Endothelial cell (in vitro differentiated cells): ENCODE results near the gene NACA2. TPM values are rescaled to one million over a fixed set of nuclear protein-coding genes. Genes with fewer than 3 reads are reported as not detected.

Source experiments
- DNase-seq: peaks from one replicate; pipeline ENCODE4 v3.0.0; 2021; ENCODE audit warnings: low spot score
- H3K27ac Mint-ChIP-seq: one replicate; pipeline ENCODE4 v1.8.0; 2021; ENCODE audit warnings: mixed read lengths, inconsistent platforms; ENCODE audit not compliant: unreplicated experiment
- H3K27me3 Mint-ChIP-seq: one replicate; pipeline ENCODE4 v1.8.0; 2021; ENCODE audit warnings: mild to moderate bottlenecking, moderate library complexity, mixed read lengths, inconsistent platforms; ENCODE audit not compliant: unreplicated experiment
- H3K36me3 Mint-ChIP-seq: one replicate; pipeline ENCODE4 v1.8.0; 2021; ENCODE audit warnings: mild to moderate bottlenecking, low read depth, mixed read lengths, inconsistent platforms; ENCODE audit not compliant: unreplicated experiment
- H3K4me1 Mint-ChIP-seq: one replicate; pipeline ENCODE4 v1.8.0; 2021; ENCODE audit warnings: mild to moderate bottlenecking, mixed read lengths, inconsistent platforms; ENCODE audit not compliant: unreplicated experiment
- H3K4me3 Mint-ChIP-seq: one replicate; pipeline ENCODE4 v1.8.0; 2021; ENCODE audit warnings: mild to moderate bottlenecking, mixed read lengths, inconsistent platforms; ENCODE audit not compliant: unreplicated experiment
- H3K9me3 Mint-ChIP-seq: one replicate; pipeline ENCODE4 v1.8.0; 2021; ENCODE audit warnings: mixed read lengths, inconsistent platforms; ENCODE audit not compliant: unreplicated experiment
- total RNA-seq: library from RNA; stranded (reverse); fragmentation: NEBNext Ultra II Directional; extraction: Animal tissue kit (Norgen Biotek cat#: 25700); gene quantifications from one replicate; pipeline ENCODE4 v1.2.1, GENCODE V29; 2021; ENCODE audit not compliant: unreplicated experiment
- TF ChIP-seq, protein P1 (sequence below): fragments of 200-600 bp; sonication (generic); IDR thresholded peaks from one replicate; pipeline ENCODE4 v1.5.0; 2021; ENCODE audit warnings: antibody characterized with exemption; ENCODE audit not compliant: unreplicated experiment

Gene NACA2
- total RNA-seq, 1 donor from 2014 or later = not detected

DNA sequence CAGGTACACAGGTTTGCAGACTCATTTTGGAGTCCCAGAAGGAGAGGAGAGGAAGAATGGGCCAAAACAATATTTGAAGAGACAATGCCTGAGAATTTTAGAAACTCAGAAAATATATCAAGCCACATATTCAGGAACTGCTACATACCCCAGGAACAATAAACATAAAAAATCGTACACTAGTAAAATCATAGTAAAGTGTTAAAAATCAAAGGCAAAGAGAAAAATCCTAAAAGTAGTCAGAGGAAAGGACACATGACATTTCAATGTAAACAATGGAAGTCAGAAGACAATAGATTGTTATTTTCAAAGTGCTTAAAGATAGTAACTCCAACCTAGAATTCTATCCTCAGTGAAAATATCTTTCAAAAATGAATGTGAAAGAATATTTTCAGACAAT lies 28.5 kb upstream of the NACA2 start:
- H3K4me1 Mint-ChIP-seq = no peaks in the 10 kb centered on the region
- H3K4me3 Mint-ChIP-seq = no peak overlapping the region
- H3K9me3 Mint-ChIP-seq = peaks cover 11% of the 10 kb centered on the region

DNA sequence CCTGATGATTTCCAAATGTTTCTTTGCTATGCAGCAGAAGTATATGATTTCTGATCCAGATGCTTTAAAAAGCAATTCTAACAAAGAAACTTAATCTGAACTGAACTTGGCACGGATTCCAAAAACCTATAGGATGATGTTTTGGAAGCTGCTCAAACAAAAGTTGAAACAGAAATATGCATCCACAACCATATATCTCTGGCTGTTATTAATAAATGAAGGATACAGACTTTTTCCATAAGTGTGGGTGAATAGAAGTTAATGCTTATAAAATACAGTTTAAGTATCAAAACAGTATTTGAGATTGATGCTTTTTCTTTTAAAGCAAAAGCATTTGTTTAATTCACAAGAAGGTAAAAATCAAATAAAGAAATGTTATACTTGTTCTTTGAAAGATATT lies 27.9 kb upstream of the NACA2 start:
- Mint-ChIP-seq H3K4me3 (no peak overlapping the region), H3K36me3 (no peaks in the 10 kb centered on the region), H3K4me1 (no peaks in the 10 kb centered on the region), H3K27ac (no peak overlapping the region), H3K9me3 (peaks cover 11% of the 10 kb centered on the region), H3K27me3 (no peaks in the 10 kb centered on the region)
- TF ChIP-seq, protein P1, sequence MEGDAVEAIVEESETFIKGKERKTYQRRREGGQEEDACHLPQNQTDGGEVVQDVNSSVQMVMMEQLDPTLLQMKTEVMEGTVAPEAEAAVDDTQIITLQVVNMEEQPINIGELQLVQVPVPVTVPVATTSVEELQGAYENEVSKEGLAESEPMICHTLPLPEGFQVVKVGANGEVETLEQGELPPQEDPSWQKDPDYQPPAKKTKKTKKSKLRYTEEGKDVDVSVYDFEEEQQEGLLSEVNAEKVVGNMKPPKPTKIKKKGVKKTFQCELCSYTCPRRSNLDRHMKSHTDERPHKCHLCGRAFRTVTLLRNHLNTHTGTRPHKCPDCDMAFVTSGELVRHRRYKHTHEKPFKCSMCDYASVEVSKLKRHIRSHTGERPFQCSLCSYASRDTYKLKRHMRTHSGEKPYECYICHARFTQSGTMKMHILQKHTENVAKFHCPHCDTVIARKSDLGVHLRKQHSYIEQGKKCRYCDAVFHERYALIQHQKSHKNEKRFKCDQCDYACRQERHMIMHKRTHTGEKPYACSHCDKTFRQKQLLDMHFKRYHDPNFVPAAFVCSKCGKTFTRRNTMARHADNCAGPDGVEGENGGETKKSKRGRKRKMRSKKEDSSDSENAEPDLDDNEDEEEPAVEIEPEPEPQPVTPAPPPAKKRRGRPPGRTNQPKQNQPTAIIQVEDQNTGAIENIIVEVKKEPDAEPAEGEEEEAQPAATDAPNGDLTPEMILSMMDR = no peak
- DNase-seq = no peak

More for the DNA sequence above, 28.5 kb upstream of the NACA2 start:
- Mint-ChIP-seq H3K27ac (no peak overlapping the region), H3K27me3 (no peaks in the 10 kb centered on the region), H3K36me3 (no peaks in the 10 kb centered on the region)
- TF ChIP-seq, protein P1 = no peak
- DNase-seq = no peak

DNA sequence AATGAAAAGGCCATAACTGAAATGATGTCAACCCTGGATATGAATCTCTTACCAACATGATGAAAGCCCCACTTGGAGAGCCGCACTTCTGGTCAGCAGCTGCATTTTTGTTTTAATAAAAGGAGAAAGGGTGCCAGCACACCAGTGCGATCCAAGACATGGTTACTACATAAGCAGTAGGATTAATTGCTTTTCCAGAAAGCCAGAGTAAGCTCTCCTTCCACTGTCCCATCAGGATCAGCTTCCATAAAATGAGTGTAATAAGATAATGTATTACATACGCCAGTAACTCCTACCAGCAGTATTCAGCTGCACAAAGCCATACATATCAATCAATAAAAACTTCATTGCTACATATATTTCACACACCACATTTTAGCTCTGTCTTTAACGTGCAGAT lies 26.3 kb upstream of the NACA2 start:
- H3K27me3 Mint-ChIP-seq = no peaks in the 10 kb centered on the region
- no peaks in the 10 kb centered on the region for H3K36me3 Mint-ChIP-seq
- no peak overlapping the region for H3K27ac Mint-ChIP-seq
- H3K4me3 Mint-ChIP-seq = no peak overlapping the region
- H3K9me3 Mint-ChIP-seq = peaks cover 11% of the 10 kb centered on the region
- H3K4me1 Mint-ChIP-seq = no peaks in the 10 kb centered on the region
- no peak for DNase-seq
- TF ChIP-seq, protein P1 = no peak

DNA sequence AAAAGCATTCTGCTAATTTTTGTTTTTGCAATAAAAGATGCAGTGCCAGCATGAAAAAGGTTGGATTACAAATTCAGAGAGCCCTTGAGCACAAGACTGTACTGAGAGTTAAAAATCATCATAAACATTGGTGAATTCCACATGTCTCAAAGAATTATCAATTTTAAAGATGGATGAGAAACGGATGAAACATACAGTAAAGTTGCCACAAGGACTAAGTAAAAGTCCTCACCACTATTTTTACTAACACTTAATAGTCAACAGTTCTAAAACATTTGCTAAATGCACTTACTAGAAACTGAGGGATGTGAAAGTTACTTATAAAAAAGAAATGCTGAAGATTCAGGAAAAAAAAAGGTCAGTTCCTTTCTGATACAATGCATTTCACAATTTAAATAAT lies 25.8 kb upstream of the NACA2 start:
- TF ChIP-seq, protein P1 = no peak
- DNase-seq = no peak
- H3K9me3 Mint-ChIP-seq = peaks cover 11% of the 10 kb centered on the region
- H3K36me3 Mint-ChIP-seq = no peaks in the 10 kb centered on the region
- H3K27ac Mint-ChIP-seq = no peak overlapping the region
- H3K27me3 Mint-ChIP-seq = no peaks in the 10 kb centered on the region
- H3K4me1 Mint-ChIP-seq = no peaks in the 10 kb centered on the region
- H3K4me3 Mint-ChIP-seq = no peak overlapping the region

DNA sequence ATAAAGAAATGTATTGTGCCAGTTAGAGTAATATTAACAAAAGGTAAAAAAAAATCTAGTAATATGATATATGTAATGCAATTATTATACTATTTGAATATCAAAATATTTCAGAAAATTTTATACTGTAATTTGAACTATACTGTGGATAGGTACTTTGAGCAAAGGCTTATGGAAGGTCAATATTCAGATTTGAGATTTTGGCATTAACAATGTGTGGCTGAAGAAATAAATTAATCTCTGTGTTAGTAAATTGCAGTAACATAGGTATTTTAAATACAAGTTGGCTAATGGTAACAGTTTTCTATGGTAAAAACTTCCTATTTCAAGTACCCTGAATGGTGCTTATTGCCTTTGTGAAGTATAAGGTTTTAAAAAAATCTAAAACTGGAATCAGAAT lies 23.2 kb upstream of the NACA2 start:
- no peak for DNase-seq
- Mint-ChIP-seq H3K27ac (no peak overlapping the region), H3K4me3 (no peak overlapping the region), H3K9me3 (peaks cover 11% of the 10 kb centered on the region), H3K27me3 (no peaks in the 10 kb centered on the region), H3K36me3 (no peaks in the 10 kb centered on the region), H3K4me1 (no peaks in the 10 kb centered on the region)
- TF ChIP-seq, protein P1 = no peak
